K562 (cell line): ENCODE measurements around the gene LRP1-AS. TPM values are rescaled to one million over a fixed set of nuclear protein-coding genes. Genes with fewer than 3 reads are reported as not detected.

ENCODE experiments used
- ATAC-seq: fragments of 200-7000 bp; cut with Tn5 transposase; 3 replicates; pipeline ENCODE4 v1.9.1; 2020; ENCODE audit warnings: moderate library complexity
- BruUV-seq: library from RNA; stranded (reverse); fragments of 400-500 nt; replicated peaks from 2 replicates; lab custom pipeline; 2021; lab: Mats Ljungman, UMichigan
- CTCF ChIA-PET: fragments of 300-600 bp; formaldehyde crosslinking; extraction: SDS; loops from one replicate; lab custom pipeline; 2021; ENCODE audit warnings: low intra/inter-chr PET ratio; lab: Yijun Ruan, JAX
- POLR2A ChIA-PET: fragments of 300-600, 350-650 bp; sonication (Branson Sonifier 250); formaldehyde crosslinking; extraction: SDS; loops from one replicate; lab custom pipeline; 2021; ENCODE audit warnings: antibody characterized with exemption, inconsistent platforms; lab: Yijun Ruan, JAX
- DNase-seq, 4 experiments: peaks; one replicate each; pipeline versions ENCODE4 v3.0.0 to v3.0.0-alpha.2; 2011 to 2018; ENCODE audit warnings: low spot score in 3 of 4, mixed read lengths in 3 of 4; ENCODE audit errors: extremely low read depth in 1 of 4
- FAIRE-seq: peaks from 2 replicates; lab custom pipeline; 2011; peaks lifted over from hg19 to GRCh38; lab: Jason Lieb, UNC
- H2AFZ ChIP-seq: 2 replicates; pipeline ENCODE4 v1.6.0; 2011; ENCODE audit warnings: low read depth, low read length, control low read depth, inconsistent platforms
- H3K27ac ChIP-seq: fragments of 200-600 bp; 3 replicates; pipeline ENCODE4 v1.8.0; 2011; ENCODE audit warnings: low read depth, mild to moderate bottlenecking, control low read depth, inconsistent platforms, low read length, moderate library complexity, mixed read lengths; ENCODE audit errors: extremely low read depth
- H3K27me3 ChIP-seq, 2 experiments: fragments of 300-600 bp in 1 of 2; 2 replicates in 1 of 2; 3 replicates in 1 of 2; pipeline versions ENCODE4 v1.6.0 to v1.8.0; 2011; ENCODE audit warnings: inconsistent platforms in 2 of 2, low read length in 2 of 2, mild to moderate bottlenecking in 1 of 2, mixed read lengths in 1 of 2, moderate library complexity in 1 of 2; ENCODE audit not compliant: control insufficient read depth in 2 of 2, insufficient read depth in 2 of 2
- H3K36me3 ChIP-seq: fragments of 300-600 bp; 3 replicates; pipeline ENCODE4 v1.8.0; 2011; ENCODE audit warnings: mild to moderate bottlenecking, low read length, inconsistent platforms; ENCODE audit not compliant: control insufficient read depth, insufficient read depth
- H3K4me1 ChIP-seq, 2 experiments: fragments of 200-600 bp in 1 of 2; replicated peaks in 1 of 2; 2 replicates in 1 of 2; 3 replicates in 1 of 2; pipeline versions ENCODE4 v1.5.1 to v1.8.0; 2011; ENCODE audit warnings: inconsistent platforms in 2 of 2, low read length in 2 of 2, mild to moderate bottlenecking in 1 of 2, mixed read lengths in 1 of 2, moderate library complexity in 1 of 2; ENCODE audit not compliant: control insufficient read depth in 2 of 2, insufficient read depth in 2 of 2
- H3K4me2 ChIP-seq: 2 replicates; pipeline ENCODE4 v1.6.1; 2011; ENCODE audit warnings: low read length, control low read depth, inconsistent platforms, mixed read lengths; ENCODE audit not compliant: insufficient read depth
- H3K4me3 ChIP-seq: fragments of 200-600 bp; sonication (generic), shearing (Covaris generic); 2 replicates; pipeline ENCODE4 v1.5.1; 2016; ENCODE audit warnings: control low read depth, inconsistent platforms
- H3K79me2 ChIP-seq: fragments of 200-600 bp; 3 replicates; pipeline ENCODE4 v1.8.0; 2011; ENCODE audit warnings: low read length, inconsistent platforms; ENCODE audit not compliant: control insufficient read depth, insufficient read depth
- H3K9ac ChIP-seq, 2 experiments: 2 replicates each; pipeline versions ENCODE4 v1.6.0 to v1.6.1; 2011; ENCODE audit warnings: low read depth in 2 of 2, low read length in 2 of 2, control low read depth in 1 of 2, inconsistent platforms in 1 of 2, mild to moderate bottlenecking in 1 of 2, mixed read lengths in 1 of 2; ENCODE audit not compliant: insufficient read depth in 1 of 2
- H3K9me1 ChIP-seq: one replicate; pipeline ENCODE4 v1.6.0; 2011; ENCODE audit warnings: inconsistent platforms, mild to moderate bottlenecking, low read length, moderate library complexity; ENCODE audit not compliant: control insufficient read depth, insufficient read depth
- H3K9me3 ChIP-seq: replicated peaks from 2 replicates; pipeline ENCODE4 v1.5.1; 2011; ENCODE audit warnings: low read depth, low read length, inconsistent platforms; ENCODE audit not compliant: control insufficient read depth, insufficient read depth
- H4K20me1 ChIP-seq: replicated peaks from 2 replicates; pipeline ENCODE4 v1.6.1; 2011; ENCODE audit warnings: low read length, inconsistent platforms, mixed read lengths; ENCODE audit not compliant: control insufficient read depth, insufficient read depth
- HLTF ChIP-seq: fragments of 450-650 bp; IDR thresholded peaks from 2 replicates; pipeline ENCODE4 v1.6.1; 2016
- RFX1 ChIP-seq: fragments of 450-650 bp; IDR thresholded peaks from 2 replicates; pipeline ENCODE4 v1.6.1; 2016; ENCODE audit warnings: mild to moderate bottlenecking, moderate library complexity
- STAG1 ChIP-seq: sonication (generic); formaldehyde crosslinking; IDR thresholded peaks from 2 replicates; pipeline ENCODE4 v1.5.0; 2020; ENCODE audit warnings: missing genetic modification reagents, borderline replicate concordance
- VEZF1 ChIP-seq: fragments of 200-800 bp; sonication (Bioruptor generic); IDR thresholded peaks from 2 replicates; pipeline ENCODE4 v1.6.1; 2017; ENCODE audit warnings: missing genetic modification characterization, missing compliant biosample characterization
- ZBTB7A ChIP-seq: IDR thresholded peaks from 2 replicates; pipeline ENCODE4 v1.6.1; 2011; ENCODE audit warnings: low read depth, mild to moderate bottlenecking, low read length, moderate library complexity, borderline replicate concordance; ENCODE audit not compliant: control insufficient read depth
- WGBS: fragments of 100-300 bp; shearing (Covaris generic); methylation state at CpG from one replicate; pipeline ENCODE4 v1.1.6; 2016; ENCODE audit warnings: low coverage, mixed read lengths; ENCODE audit not compliant: insufficient coverage; ENCODE audit errors: missing lambda C conversion rate; 5-methylcytosine and 5-hydroxymethylcytosine counted together
- in situ Hi-C: fragments of 300-500 bp; cut with MboI; formaldehyde crosslinking; loops from 4 replicates; pipeline ENCODE4 v1.15.0; 2018; ENCODE audit warnings: inconsistent platforms, mixed read lengths
- intact Hi-C: fragments of 100-400 bp; cut with micrococcal nuclease; formaldehyde crosslinking; loops from 2 replicates; pipeline ENCODE4 v1.14.2; 2022
- polyA plus RNA-seq, 8 experiments: library from polyadenylated mRNA; depleted of rRNA in 4 of 8; stranded (reverse) in 5 of 8; unstranded in 3 of 8; fragments of >200 nt; fragmentation: Nextera tagmentation in 2 of 8; fragmentation: Illumina TruSeq in 1 of 8; extraction: Ambion mirVana in 2 of 8; extraction: Trizol in 1 of 8; gene quantifications; 2 replicates each; pipeline versions ENCODE4 v1.2.1 to v1.2.3, GENCODE V29; 2011 to 2014; ENCODE audit warnings: inconsistent platforms in 1 of 8, missing spikeins in 1 of 8
- total RNA-seq, 7 experiments: library from RNA; depleted of rRNA in 6 of 7; stranded (reverse); fragments of >200 nt in 6 of 7; fragmentation: Illumina TruSeq in 2 of 7; extraction: Trizol in 2 of 7; gene quantifications; 2 replicates each; pipeline versions ENCODE4 v1.2.1 to v1.2.3, GENCODE V29; 2011 to 2021; ENCODE audit warnings: low replicate concordance in 1 of 7
- TF ChIP-seq, protein P1 (sequence below), 3 experiments: fragments of 200-800 bp in 1 of 3; sonication (Bioruptor generic) in 1 of 3; sonication (generic) in 1 of 3; formaldehyde crosslinking in 1 of 3; IDR thresholded peaks; 2 replicates each; pipeline versions ENCODE4 v1.6.1 to v1.8.0; 2016 to 2022; ENCODE audit warnings: mild to moderate bottlenecking in 2 of 3, missing compliant biosample characterization in 2 of 3, missing genetic modification characterization in 2 of 3, missing genetic modification reagents in 1 of 3
- TF ChIP-seq, protein P2 (sequence below): fragments of 250-450 bp; sonication (Bioruptor Pico); IDR thresholded peaks from 2 replicates; pipeline ENCODE4 v1.5.0; 2021

LRP1-AS gene
- total and polyA plus RNA-seq, 9 of the 15 experiments (the other 6 are each of a cell fraction or from before 2014, with no cell fraction given): not detected

DNA sequence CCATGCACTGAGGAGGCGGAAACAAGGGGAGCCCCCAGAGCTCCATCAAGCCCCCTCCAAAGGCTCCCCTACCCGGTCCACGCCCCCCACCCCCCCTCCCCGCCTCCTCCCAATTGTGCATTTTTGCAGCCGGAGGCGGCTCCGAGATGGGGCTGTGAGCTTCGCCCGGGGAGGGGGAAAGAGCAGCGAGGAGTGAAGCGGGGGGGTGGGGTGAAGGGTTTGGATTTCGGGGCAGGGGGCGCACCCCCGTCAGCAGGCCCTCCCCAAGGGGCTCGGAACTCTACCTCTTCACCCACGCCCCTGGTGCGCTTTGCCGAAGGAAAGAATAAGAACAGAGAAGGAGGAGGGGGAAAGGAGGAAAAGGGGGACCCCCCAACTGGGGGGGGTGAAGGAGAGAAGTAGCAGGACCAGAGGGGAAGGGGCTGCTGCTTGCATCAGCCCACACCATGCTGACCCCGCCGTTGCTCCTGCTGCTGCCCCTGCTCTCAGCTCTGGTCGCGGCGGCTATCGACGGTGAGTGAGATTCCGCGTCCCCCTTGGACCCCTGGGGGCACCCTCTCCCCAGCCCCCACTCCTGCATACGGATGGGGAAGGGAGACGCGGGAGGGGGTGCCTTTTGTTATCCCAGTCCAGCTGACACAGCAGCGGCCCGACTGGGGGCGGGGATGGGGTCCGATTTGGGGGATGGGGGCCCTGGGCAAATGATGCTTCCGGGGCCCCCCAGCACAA, 18.7 kb downstream of the LRP1-AS start:
- Histone ChIP-seq H3K4me2 (no peak overlapping the region; the same call in 1 of the 2 replicates), H3K36me3 (no peaks in the 10 kb centered on the region), H3K79me2 (no peaks in the 10 kb centered on the region), H3K9me1 (no peaks in the 10 kb centered on the region), H3K27ac (no peak overlapping the region), H3K27me3 (no peaks in the 10 kb centered on the region), H3K4me3 (peak overlapping the region; percentile 59), H4K20me1 (no peaks in the 10 kb centered on the region), H3K4me1 (peaks cover 18 to 31% of the 10 kb centered on the region in 2 experiments), H3K9me3 (peaks cover 3% of the 10 kb centered on the region), H3K9ac (peak overlapping the region in 1 of 2 experiments; percentile 60; a peak in 1 of 4 replicates), H2AFZ (no peak overlapping the region)
- in situ Hi-C loops (no loop called here), intact Hi-C loops (loop anchor here (10.0 kb wide), 1 partner anchor 116 kb away; no protein-coding TSS in a partner anchor)
- DNase-seq: no peak
- 20% methylated on average over 18 of the region's 35 CpGs for WGBS
- POLR2A ChIA-PET: interaction anchor here (0.7 to 1.5 kb wide), 7 partner anchors 8 to 607 kb away, joined by 3 to 6 read pairs (median 4); no protein-coding TSS in a partner anchor
- BruUV-seq: no TSS peak
- no peak for TF ChIP-seq HLTF
- TF ChIP-seq RFX1: no peak
- TF ChIP-seq, protein P1, sequence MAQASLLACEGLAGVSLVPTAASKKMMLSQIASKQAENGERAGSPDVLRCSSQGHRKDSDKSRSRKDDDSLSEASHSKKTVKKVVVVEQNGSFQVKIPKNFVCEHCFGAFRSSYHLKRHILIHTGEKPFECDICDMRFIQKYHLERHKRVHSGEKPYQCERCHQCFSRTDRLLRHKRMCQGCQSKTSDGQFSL (CRISPR knock-in tag; IDR thresholded peaks at IDR 0.05): no peak
- TF ChIP-seq, protein P1 (tag; IDR thresholded peaks at IDR 0.05): peak in 1 of 2 experiments; percentile 71; a peak in 1 of 4 replicates
- no peak for TF ChIP-seq STAG1
- peak; percentile 20; the same call in 1 of the 2 replicates for TF ChIP-seq ZBTB7A
- peak; percentile 52 for TF ChIP-seq VEZF1 (CRISPR knock-in tag)
- TF ChIP-seq, protein P2, sequence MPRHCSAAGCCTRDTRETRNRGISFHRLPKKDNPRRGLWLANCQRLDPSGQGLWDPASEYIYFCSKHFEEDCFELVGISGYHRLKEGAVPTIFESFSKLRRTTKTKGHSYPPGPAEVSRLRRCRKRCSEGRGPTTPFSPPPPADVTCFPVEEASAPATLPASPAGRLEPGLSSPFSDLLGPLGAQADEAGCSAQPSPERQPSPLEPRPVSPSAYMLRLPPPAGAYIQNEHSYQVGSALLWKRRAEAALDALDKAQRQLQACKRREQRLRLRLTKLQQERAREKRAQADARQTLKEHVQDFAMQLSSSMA (CRISPR knock-in tag): no peak
- ATAC-seq: no peak
- FAIRE-seq: no peak
- CTCF ChIA-PET: interaction anchor here (0.6 kb wide), 1 partner anchor 69 kb away, joined by 3 read pairs; no protein-coding TSS in a partner anchor
